ENCODE data around the gene SLC27A6.

The SLC27A6 gene

GRCh38 chr5:129069292-129069691 is 104.0 kb downstream of the SLC27A6 start:
- DNase-seq = no peak

- DNase-seq = no peak
These were observed 107.8 kb downstream of the SLC27A6 start for GRCh38 chr5:129073111-129073510.

- DNase-seq = no peak
These were observed 109.6 kb downstream of the SLC27A6 start for GRCh38 chr5:129074903-129075302.

GRCh38 chr5:129077433-129078075 is 112.3 kb downstream of the SLC27A6 start:
- DNase-seq = no peak

- no peak for DNase-seq
These were observed 113.0 kb downstream of the SLC27A6 start for GRCh38 chr5:129078247-129078646.

- no peak for DNase-seq
These were observed 113.4 kb downstream of the SLC27A6 start for GRCh38 chr5:129078660-129079059.

- no peak for DNase-seq
These were observed 114.2 kb downstream of the SLC27A6 start for GRCh38 chr5:129079496-129079895.

GRCh38 chr5:129080766-129081165 is 115.5 kb downstream of the SLC27A6 start:
- DNase-seq = no peak

GRCh38 chr5:129082225-129083136 is 117.2 kb downstream of the SLC27A6 start:
- no peak for DNase-seq

Measured in NCI-H774 (cell line).